Progenitor cell of endocrine pancreas (in vitro differentiated cells): ENCODE measurements around the gene CHRM4. TPM values are rescaled to one million over a fixed set of nuclear protein-coding genes. Genes with fewer than 3 reads are reported as not detected.

ENCODE experiments used
- DNase-seq: peaks from one replicate; pipeline ENCODE4 v3.0.0; 2021; ENCODE audit warnings: low spot score; ENCODE audit not compliant: unreplicated experiment
- H3K27ac Mint-ChIP-seq: 2 replicates; pipeline ENCODE4 v1.8.0; 2021; ENCODE audit warnings: mild to moderate bottlenecking, moderate library complexity, mixed read lengths
- H3K27me3 Mint-ChIP-seq: 2 replicates; pipeline ENCODE4 v1.8.0; 2021; ENCODE audit warnings: mixed read lengths
- H3K36me3 Mint-ChIP-seq: 2 replicates; pipeline ENCODE4 v1.8.0; 2022; ENCODE audit warnings: mixed read lengths; ENCODE audit not compliant: insufficient read depth
- H3K4me1 Mint-ChIP-seq: 2 replicates; pipeline ENCODE4 v1.8.0; 2021; ENCODE audit warnings: low read depth, mixed read lengths
- H3K4me3 Mint-ChIP-seq: 2 replicates; pipeline ENCODE4 v1.8.0; 2021; ENCODE audit warnings: low read depth, mild to moderate bottlenecking, moderate library complexity, mixed read lengths
- H3K9me3 Mint-ChIP-seq: 2 replicates; pipeline ENCODE4 v1.8.0; 2021; ENCODE audit warnings: low read depth, mixed read lengths
- total RNA-seq: library from RNA; stranded (reverse); gene quantifications from 2 replicates; pipeline ENCODE4 v1.2.1, GENCODE V29; 2021
- TF ChIP-seq, protein P1 (sequence below): fragments of 200-600 bp; sonication (generic); IDR thresholded peaks from one replicate; pipeline ENCODE4 v1.5.0; 2021; ENCODE audit warnings: antibody characterized with exemption, mild to moderate bottlenecking; ENCODE audit not compliant: unreplicated experiment

Gene CHRM4
- total RNA-seq, 1 donor from 2014 or later: 0.81 TPM

DNA sequence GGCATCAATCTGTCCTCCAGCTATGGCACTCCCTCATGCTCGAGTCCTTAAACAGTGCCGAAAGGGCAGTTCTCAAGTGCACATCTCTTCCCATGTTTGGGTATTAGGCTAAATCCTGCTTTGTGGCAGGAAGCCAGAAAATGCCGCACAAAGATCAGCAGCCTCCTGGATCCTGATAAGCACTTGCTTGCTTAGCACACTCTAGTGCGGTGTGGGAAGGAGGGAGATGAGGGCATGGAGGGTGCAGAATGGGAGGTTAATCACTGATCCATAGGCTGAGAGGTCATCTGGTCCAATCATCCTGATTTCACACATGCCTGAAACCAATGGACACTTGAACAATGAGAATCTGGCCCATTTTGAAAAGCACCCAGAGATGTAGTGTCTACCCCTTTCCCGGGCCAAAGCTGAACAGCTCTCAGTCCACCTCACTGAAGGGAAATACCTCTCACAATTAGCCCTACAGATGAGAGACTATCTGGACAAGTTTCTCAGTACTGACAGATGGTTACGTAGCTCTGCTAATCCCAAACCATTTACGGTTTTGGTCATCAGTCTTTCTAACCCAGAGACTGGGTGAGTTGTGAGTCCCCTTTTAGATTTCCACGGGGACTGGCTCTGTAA is 29.8 kb upstream of the CHRM4 start:
- H3K4me3 Mint-ChIP-seq: no peak overlapping the region
- H3K4me1 Mint-ChIP-seq: peaks cover 6% of the 10 kb centered on the region
- TF ChIP-seq, protein P1, sequence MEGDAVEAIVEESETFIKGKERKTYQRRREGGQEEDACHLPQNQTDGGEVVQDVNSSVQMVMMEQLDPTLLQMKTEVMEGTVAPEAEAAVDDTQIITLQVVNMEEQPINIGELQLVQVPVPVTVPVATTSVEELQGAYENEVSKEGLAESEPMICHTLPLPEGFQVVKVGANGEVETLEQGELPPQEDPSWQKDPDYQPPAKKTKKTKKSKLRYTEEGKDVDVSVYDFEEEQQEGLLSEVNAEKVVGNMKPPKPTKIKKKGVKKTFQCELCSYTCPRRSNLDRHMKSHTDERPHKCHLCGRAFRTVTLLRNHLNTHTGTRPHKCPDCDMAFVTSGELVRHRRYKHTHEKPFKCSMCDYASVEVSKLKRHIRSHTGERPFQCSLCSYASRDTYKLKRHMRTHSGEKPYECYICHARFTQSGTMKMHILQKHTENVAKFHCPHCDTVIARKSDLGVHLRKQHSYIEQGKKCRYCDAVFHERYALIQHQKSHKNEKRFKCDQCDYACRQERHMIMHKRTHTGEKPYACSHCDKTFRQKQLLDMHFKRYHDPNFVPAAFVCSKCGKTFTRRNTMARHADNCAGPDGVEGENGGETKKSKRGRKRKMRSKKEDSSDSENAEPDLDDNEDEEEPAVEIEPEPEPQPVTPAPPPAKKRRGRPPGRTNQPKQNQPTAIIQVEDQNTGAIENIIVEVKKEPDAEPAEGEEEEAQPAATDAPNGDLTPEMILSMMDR: no peak

DNA sequence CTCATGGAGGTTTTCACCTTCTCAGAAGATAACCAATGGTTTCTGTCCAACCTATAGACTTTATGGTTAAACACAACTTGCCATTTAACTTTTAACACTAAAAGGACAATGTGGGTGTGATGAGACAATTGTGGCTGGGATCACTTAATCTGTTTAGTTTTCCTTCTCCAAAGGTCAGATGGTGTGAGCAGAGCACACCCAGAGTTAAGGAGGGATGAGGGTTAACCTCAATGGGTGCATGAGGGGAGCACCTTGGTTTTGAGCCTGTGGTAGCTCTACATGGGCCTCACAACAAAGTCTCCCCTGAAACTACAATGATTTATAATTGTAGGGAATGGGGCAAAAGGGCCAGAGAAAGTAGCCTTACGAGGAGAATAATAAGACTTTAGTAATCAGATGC is 28.9 kb upstream of the CHRM4 start:
- peaks cover 6% of the 10 kb centered on the region for H3K4me1 Mint-ChIP-seq
- no peak overlapping the region for H3K4me3 Mint-ChIP-seq

More for the DNA sequence above, 29.8 kb upstream of the CHRM4 start:
- Mint-ChIP-seq H3K9me3 (no peaks in the 10 kb centered on the region), H3K27ac (no peak overlapping the region), H3K27me3 (no peaks in the 10 kb centered on the region), H3K36me3 (peaks cover 14% of the 10 kb centered on the region)
- no peak for DNase-seq

DNA sequence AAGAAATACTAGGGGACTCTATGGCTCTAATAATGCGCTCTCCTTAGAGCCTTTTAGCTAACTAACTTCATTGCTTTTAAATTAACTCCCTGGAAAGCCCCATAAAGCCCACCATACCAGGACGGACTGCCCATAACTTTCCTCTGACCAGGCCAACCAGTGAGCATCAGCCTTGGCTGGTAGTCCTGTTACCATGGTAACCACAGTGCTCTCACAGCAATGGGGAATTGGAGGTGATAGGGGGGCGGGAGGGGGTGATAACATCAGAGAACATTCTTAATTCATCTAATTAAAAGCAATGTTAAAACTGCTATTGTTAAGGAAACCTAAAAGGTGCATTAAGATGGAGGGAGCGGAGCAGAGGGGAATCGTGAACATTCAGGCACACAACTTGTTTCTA is 27.2 kb upstream of the CHRM4 start:
- no peak overlapping the region for H3K27ac Mint-ChIP-seq
- H3K4me3 Mint-ChIP-seq: no peak overlapping the region
- H3K27me3 Mint-ChIP-seq: no peaks in the 10 kb centered on the region
- peaks cover 21% of the 10 kb centered on the region for H3K36me3 Mint-ChIP-seq
- no peak for DNase-seq
- TF ChIP-seq, protein P1: no peak
- no peaks in the 10 kb centered on the region for H3K9me3 Mint-ChIP-seq
- H3K4me1 Mint-ChIP-seq: peaks cover 6% of the 10 kb centered on the region

More for the DNA sequence above, 28.9 kb upstream of the CHRM4 start:
- Mint-ChIP-seq H3K9me3 (no peaks in the 10 kb centered on the region), H3K27me3 (no peaks in the 10 kb centered on the region), H3K27ac (no peak overlapping the region), H3K36me3 (peaks cover 18% of the 10 kb centered on the region)
- TF ChIP-seq, protein P1: no peak
- no peak for DNase-seq

DNA sequence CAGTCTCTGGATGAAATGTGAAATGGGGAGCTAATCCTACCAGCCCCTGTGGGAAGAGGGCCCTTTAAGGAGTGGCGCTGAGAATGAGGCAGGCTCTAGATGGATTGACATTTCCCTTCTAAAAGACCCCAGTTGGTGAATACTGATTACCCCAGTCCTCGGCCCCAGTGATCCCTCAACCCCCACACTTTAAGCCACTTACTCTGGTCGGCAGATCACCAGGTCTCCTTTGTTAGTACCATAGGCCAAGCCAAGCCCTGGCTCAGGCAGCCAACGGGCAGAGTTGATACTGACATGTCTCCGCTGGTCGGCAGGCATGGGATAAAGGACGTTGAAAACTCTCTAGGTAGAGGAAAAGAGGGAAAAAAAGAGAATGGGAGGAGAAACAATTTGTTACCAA is 26.1 kb upstream of the CHRM4 start:
- Mint-ChIP-seq H3K27me3 (no peaks in the 10 kb centered on the region), H3K36me3 (peaks cover 22% of the 10 kb centered on the region), H3K4me1 (peaks cover 4% of the 10 kb centered on the region), H3K4me3 (no peak overlapping the region), H3K9me3 (no peaks in the 10 kb centered on the region), H3K27ac (peak overlapping the region; percentile 68)
- TF ChIP-seq, protein P1: no peak
- DNase-seq: no peak

GRCh38 chr11:46414879-46415278 is 23.3 kb upstream of the CHRM4 start:
- H3K27ac Mint-ChIP-seq: no peak overlapping the region
- H3K36me3 Mint-ChIP-seq: peaks cover 12% of the 10 kb centered on the region
- H3K27me3 Mint-ChIP-seq: no peaks in the 10 kb centered on the region
- H3K9me3 Mint-ChIP-seq: no peaks in the 10 kb centered on the region
- no peak for DNase-seq
- no peaks in the 10 kb centered on the region for H3K4me1 Mint-ChIP-seq
- no peak overlapping the region for H3K4me3 Mint-ChIP-seq
- TF ChIP-seq, protein P1: no peak
